Left renal cortex interstitium (tissue), 4 donors: Measurements from ENCODE around the gene ARHGAP9. TPM values are rescaled to one million over a fixed set of nuclear protein-coding genes. Genes with fewer than 3 reads are reported as not detected.

Experiments
- DNase-seq, 4 donors: peaks; one replicate each; pipeline ENCODE4 v3.0.0-alpha.2; 2013; ENCODE audit warnings: low read depth in 4 of 4, low spot score in 2 of 4, missing footprints in 1 of 4
- polyA plus RNA-seq, 4 donors: library from polyadenylated mRNA; unstranded; fragments of 120-200 nt; gene quantifications; one replicate each; pipeline ENCODE4 v1.2.1, GENCODE V29; 2013; ENCODE audit not compliant: insufficient read length in 4 of 4

The ARHGAP9 gene
- polyA plus RNA-seq, 4 donors = 1.1 to 3.8 (median 3.1) TPM

GRCh38 chr12:57461276-57461916 lies 18.3 kb downstream of the ARHGAP9 start:
- DNase-seq = peak in 3 of 4 donors; percentile 62 to 69 (median 66)

- DNase-seq = no peak
These were observed 18.8 kb downstream of the ARHGAP9 start for GRCh38 chr12:57460841-57461275.

- no peak for DNase-seq
These were observed 19.2 kb downstream of the ARHGAP9 start for GRCh38 chr12:57460468-57460784.

GRCh38 chr12:57459750-57460467 lies 19.8 kb downstream of the ARHGAP9 start, which contains the start of gene GLI1:
Gene GLI1, plus strand, starts transcription at chr12:57459785. Its CDS starts 3,907 bp downstream, at chr12:57463692.
- DNase-seq = peak in 1 of 4 donors; percentile 33

GRCh38 chr12:57459055-57459749 lies 20.5 kb downstream of the ARHGAP9 start:
- DNase-seq = peak; percentile 90 to 95 (median 93)

- DNase-seq = no peak
These were observed 21.0 kb downstream of the ARHGAP9 start for GRCh38 chr12:57458665-57459054.

- no peak for DNase-seq
These were observed 22.8 kb downstream of the ARHGAP9 start for GRCh38 chr12:57456737-57457490.

- no peak for DNase-seq
These were observed 23.4 kb downstream of the ARHGAP9 start for GRCh38 chr12:57456145-57456700.

- no peak for DNase-seq
These were observed 24.1 kb downstream of the ARHGAP9 start for GRCh38 chr12:57455374-57456144.

GRCh38 chr12:57454566-57455373 lies 24.9 kb downstream of the ARHGAP9 start, which contains the start of gene INHBE:
Gene INHBE, plus strand, starts transcription at chr12:57455307. Its CDS starts 230 bp downstream, at chr12:57455537.
- no peak for DNase-seq

GRCh38 chr12:57454213-57454565 lies 25.5 kb downstream of the ARHGAP9 start:
- DNase-seq = no peak

GRCh38 chr12:57452937-57453509 lies 26.6 kb downstream of the ARHGAP9 start:
- peak in 1 of 4 donors; percentile 68 for DNase-seq

- no peak for DNase-seq
These were observed 27.3 kb downstream of the ARHGAP9 start for GRCh38 chr12:57452181-57452936.

GRCh38 chr12:57451233-57451778 lies 28.4 kb downstream of the ARHGAP9 start:
- DNase-seq = no peak

GRCh38 chr12:57450057-57450456 lies 29.6 kb downstream of the ARHGAP9 start:
- no peak for DNase-seq

- no peak for DNase-seq
These were observed 30.3 kb downstream of the ARHGAP9 start for GRCh38 chr12:57449375-57449774.

- no peak for DNase-seq
These were observed 31.0 kb downstream of the ARHGAP9 start for GRCh38 chr12:57448669-57449068.
